K562 (cell line): ENCODE measurements around the gene CMPK1. TPM values are rescaled to one million over a fixed set of nuclear protein-coding genes. Genes with fewer than 3 reads are reported as not detected.

Experiments used
- ATAC-seq: fragments of 200-7000 bp; cut with Tn5 transposase; 3 replicates; pipeline ENCODE4 v1.9.1; 2020; ENCODE audit warnings: moderate library complexity
- BruUV-seq: library from RNA; stranded (reverse); fragments of 400-500 nt; replicated peaks from 2 replicates; lab custom pipeline; 2021; lab: Mats Ljungman, UMichigan
- CTCF ChIA-PET: fragments of 300-600 bp; formaldehyde crosslinking; extraction: SDS; loops from one replicate; lab custom pipeline; 2021; ENCODE audit warnings: low intra/inter-chr PET ratio; lab: Yijun Ruan, JAX
- POLR2A ChIA-PET: fragments of 300-600, 350-650 bp; sonication (Branson Sonifier 250); formaldehyde crosslinking; extraction: SDS; loops from one replicate; lab custom pipeline; 2021; ENCODE audit warnings: antibody characterized with exemption, inconsistent platforms; lab: Yijun Ruan, JAX
- DNase-seq, 4 experiments: peaks; one replicate each; pipeline versions ENCODE4 v3.0.0 to v3.0.0-alpha.2; 2011 to 2018; ENCODE audit warnings: low spot score in 3 of 4, mixed read lengths in 3 of 4; ENCODE audit errors: extremely low read depth in 1 of 4
- FAIRE-seq: peaks from 2 replicates; lab custom pipeline; 2011; peaks lifted over from hg19 to GRCh38; lab: Jason Lieb, UNC
- H2AFZ ChIP-seq: 2 replicates; pipeline ENCODE4 v1.6.0; 2011; ENCODE audit warnings: low read depth, low read length, control low read depth, inconsistent platforms
- H3K27ac ChIP-seq: fragments of 200-600 bp; 3 replicates; pipeline ENCODE4 v1.8.0; 2011; ENCODE audit warnings: low read depth, mild to moderate bottlenecking, control low read depth, inconsistent platforms, low read length, moderate library complexity, mixed read lengths; ENCODE audit errors: extremely low read depth
- H3K27me3 ChIP-seq, 2 experiments: fragments of 300-600 bp in 1 of 2; 2 replicates in 1 of 2; 3 replicates in 1 of 2; pipeline versions ENCODE4 v1.6.0 to v1.8.0; 2011; ENCODE audit warnings: inconsistent platforms in 2 of 2, low read length in 2 of 2, mild to moderate bottlenecking in 1 of 2, mixed read lengths in 1 of 2, moderate library complexity in 1 of 2; ENCODE audit not compliant: control insufficient read depth in 2 of 2, insufficient read depth in 2 of 2
- H3K36me3 ChIP-seq: fragments of 300-600 bp; 3 replicates; pipeline ENCODE4 v1.8.0; 2011; ENCODE audit warnings: mild to moderate bottlenecking, low read length, inconsistent platforms; ENCODE audit not compliant: control insufficient read depth, insufficient read depth
- H3K4me1 ChIP-seq, 2 experiments: fragments of 200-600 bp in 1 of 2; replicated peaks in 1 of 2; 2 replicates in 1 of 2; 3 replicates in 1 of 2; pipeline versions ENCODE4 v1.5.1 to v1.8.0; 2011; ENCODE audit warnings: inconsistent platforms in 2 of 2, low read length in 2 of 2, mild to moderate bottlenecking in 1 of 2, mixed read lengths in 1 of 2, moderate library complexity in 1 of 2; ENCODE audit not compliant: control insufficient read depth in 2 of 2, insufficient read depth in 2 of 2
- H3K4me2 ChIP-seq: 2 replicates; pipeline ENCODE4 v1.6.1; 2011; ENCODE audit warnings: low read length, control low read depth, inconsistent platforms, mixed read lengths; ENCODE audit not compliant: insufficient read depth
- H3K4me3 ChIP-seq: fragments of 200-600 bp; sonication (generic), shearing (Covaris generic); 2 replicates; pipeline ENCODE4 v1.5.1; 2016; ENCODE audit warnings: control low read depth, inconsistent platforms
- H3K79me2 ChIP-seq: fragments of 200-600 bp; 3 replicates; pipeline ENCODE4 v1.8.0; 2011; ENCODE audit warnings: low read length, inconsistent platforms; ENCODE audit not compliant: control insufficient read depth, insufficient read depth
- H3K9ac ChIP-seq, 2 experiments: 2 replicates each; pipeline versions ENCODE4 v1.6.0 to v1.6.1; 2011; ENCODE audit warnings: low read depth in 2 of 2, low read length in 2 of 2, control low read depth in 1 of 2, inconsistent platforms in 1 of 2, mild to moderate bottlenecking in 1 of 2, mixed read lengths in 1 of 2; ENCODE audit not compliant: insufficient read depth in 1 of 2
- H3K9me1 ChIP-seq: one replicate; pipeline ENCODE4 v1.6.0; 2011; ENCODE audit warnings: inconsistent platforms, mild to moderate bottlenecking, low read length, moderate library complexity; ENCODE audit not compliant: control insufficient read depth, insufficient read depth
- H3K9me3 ChIP-seq: replicated peaks from 2 replicates; pipeline ENCODE4 v1.5.1; 2011; ENCODE audit warnings: low read depth, low read length, inconsistent platforms; ENCODE audit not compliant: control insufficient read depth, insufficient read depth
- H4K20me1 ChIP-seq: replicated peaks from 2 replicates; pipeline ENCODE4 v1.6.1; 2011; ENCODE audit warnings: low read length, inconsistent platforms, mixed read lengths; ENCODE audit not compliant: control insufficient read depth, insufficient read depth
- ADNP ChIP-seq: fragments of 200-800 bp; sonication (Bioruptor generic); IDR thresholded peaks from 2 replicates; pipeline ENCODE4 v1.6.1; 2016; ENCODE audit warnings: missing genetic modification characterization, missing compliant biosample characterization
- CEBPG ChIP-seq, 3 experiments: fragments of 200-800 bp in 1 of 3; sonication (Bioruptor generic) in 1 of 3; sonication (generic) in 1 of 3; formaldehyde crosslinking in 1 of 3; IDR thresholded peaks in 2 of 3; conservative IDR thresholded peaks in 1 of 3; 2 replicates each; pipeline versions ENCODE4 v1.6.1 to v1.8.0; 2016 to 2022; ENCODE audit warnings: missing compliant biosample characterization in 2 of 3, missing genetic modification characterization in 2 of 3, mild to moderate bottlenecking in 1 of 3, missing genetic modification reagents in 1 of 3
- PHF21A ChIP-seq: fragments of 450-650 bp; IDR thresholded peaks from 2 replicates; pipeline ENCODE4 v1.6.1; 2017; ENCODE audit warnings: low read depth, borderline replicate concordance
- POLR2AphosphoS5 ChIP-seq: IDR thresholded peaks from 2 replicates; pipeline ENCODE4 v1.6.1; 2011; ENCODE audit warnings: mild to moderate bottlenecking, low read depth, low read length, moderate library complexity; ENCODE audit not compliant: control insufficient read depth, insufficient read depth
- PRMT5 ChIP-seq: sonication (generic); formaldehyde crosslinking; IDR thresholded peaks from 2 replicates; pipeline ENCODE4 v1.5.0; 2020; ENCODE audit warnings: missing genetic modification reagents
- RAD21 ChIP-seq, 2 experiments: fragments of 250-450 bp in 1 of 2; fragments of 450-650 bp in 1 of 2; sonication (Bioruptor Pico) in 1 of 2; formaldehyde crosslinking in 1 of 2; IDR thresholded peaks in 1 of 2; conservative IDR thresholded peaks in 1 of 2; 2 replicates each; pipeline versions ENCODE4 v1.4.0 to v1.8.0; 2020 to 2022; ENCODE audit warnings: mild to moderate bottlenecking in 2 of 2, moderate library complexity in 1 of 2
- SMARCA4 ChIP-seq: fragments of 450-650 bp; IDR thresholded peaks from 2 replicates; pipeline ENCODE4 v1.6.1; 2016
- SMARCB1 ChIP-seq: IDR thresholded peaks from 2 replicates; pipeline ENCODE4 v1.6.1; 2011; ENCODE audit warnings: improper control_type of control experiment, low read depth; ENCODE audit not compliant: insufficient read length
- TAF9B ChIP-seq: fragments of 450-650 bp; IDR thresholded peaks from 2 replicates; pipeline ENCODE4 v1.6.1; 2018; ENCODE audit warnings: mild to moderate bottlenecking; ENCODE audit not compliant: partially characterized antibody
- ZNF316 ChIP-seq: fragments of 450-650 bp; IDR thresholded peaks from 2 replicates; pipeline ENCODE4 v1.6.1; 2016
- ZNF436 ChIP-seq: fragments of 250-450, 450-650 bp; sonication (Bioruptor Pico); formaldehyde crosslinking; IDR thresholded peaks from 2 replicates; pipeline ENCODE4 v1.7.0; 2020; ENCODE audit warnings: mild to moderate bottlenecking
- ZNF444 ChIP-seq: fragments of 250-450 bp; sonication (Bioruptor Pico); IDR thresholded peaks from 2 replicates; pipeline ENCODE4 v1.4.0; 2020; ENCODE audit warnings: mild to moderate bottlenecking, moderate library complexity
- ZNF445 ChIP-seq: fragments of 250-450 bp; sonication (Bioruptor Pico); IDR thresholded peaks from 2 replicates; pipeline ENCODE4 v1.4.0; 2020; ENCODE audit warnings: low read depth, mild to moderate bottlenecking, moderate library complexity
- ZNF79 ChIP-seq: fragments of 250-450 bp; sonication (Bioruptor Pico); IDR thresholded peaks from 2 replicates; pipeline ENCODE4 v1.4.0; 2020; ENCODE audit warnings: low read depth, mild to moderate bottlenecking, moderate library complexity
- ZSCAN29 ChIP-seq: fragments of 450-650 bp; IDR thresholded peaks from 2 replicates; pipeline ENCODE4 v1.6.1; 2017
- WGBS: fragments of 100-300 bp; shearing (Covaris generic); methylation state at CpG from one replicate; pipeline ENCODE4 v1.1.6; 2016; ENCODE audit warnings: low coverage, mixed read lengths; ENCODE audit not compliant: insufficient coverage; ENCODE audit errors: missing lambda C conversion rate; 5-methylcytosine and 5-hydroxymethylcytosine counted together
- in situ Hi-C: fragments of 300-500 bp; cut with MboI; formaldehyde crosslinking; loops from 4 replicates; pipeline ENCODE4 v1.15.0; 2018; ENCODE audit warnings: inconsistent platforms, mixed read lengths
- intact Hi-C: fragments of 100-400 bp; cut with micrococcal nuclease; formaldehyde crosslinking; loops from 2 replicates; pipeline ENCODE4 v1.14.2; 2022
- polyA plus RNA-seq, 8 experiments: library from polyadenylated mRNA; depleted of rRNA in 4 of 8; stranded (reverse) in 5 of 8; unstranded in 3 of 8; fragments of >200 nt; fragmentation: Nextera tagmentation in 2 of 8; fragmentation: Illumina TruSeq in 1 of 8; extraction: Ambion mirVana in 2 of 8; extraction: Trizol in 1 of 8; gene quantifications; 2 replicates each; pipeline versions ENCODE4 v1.2.1 to v1.2.3, GENCODE V29; 2011 to 2014; ENCODE audit warnings: inconsistent platforms in 1 of 8, missing spikeins in 1 of 8
- total RNA-seq, 7 experiments: library from RNA; depleted of rRNA in 6 of 7; stranded (reverse); fragments of >200 nt in 6 of 7; fragmentation: Illumina TruSeq in 2 of 7; extraction: Trizol in 2 of 7; gene quantifications; 2 replicates each; pipeline versions ENCODE4 v1.2.1 to v1.2.3, GENCODE V29; 2011 to 2021; ENCODE audit warnings: low replicate concordance in 1 of 7
- TF ChIP-seq, protein P1 (sequence below): fragments of 250-450 bp; sonication (Bioruptor Pico); IDR thresholded peaks from 2 replicates; pipeline ENCODE4 v1.8.0; 2021; ENCODE audit warnings: mild to moderate bottlenecking, moderate library complexity
- TF ChIP-seq, protein P2 (sequence below): fragments of 450-650 bp; IDR thresholded peaks from 2 replicates; pipeline ENCODE4 v1.6.1; 2016; ENCODE audit warnings: low read depth, mild to moderate bottlenecking, moderate library complexity
- TF ChIP-seq, protein P3 (sequence below): fragments of 250-450 bp; sonication (Bioruptor Pico); IDR thresholded peaks from 2 replicates; pipeline ENCODE4 v1.8.0; 2021; ENCODE audit warnings: borderline replicate concordance, mild to moderate bottlenecking, moderate library complexity; ENCODE audit not compliant: poor library complexity, severe bottlenecking
- TF ChIP-seq, protein P4 (sequence below): fragments of 450-650 bp; IDR thresholded peaks from 2 replicates; pipeline ENCODE4 v1.6.1; 2016; ENCODE audit warnings: borderline replicate concordance

CMPK1 gene
- total and polyA plus RNA-seq, 9 of the 15 experiments (the other 6 are each of a cell fraction or from before 2014, with no cell fraction given) = 54.5 to 197 (median 116) TPM

GRCh38 chr1:47351305-47351704 lies 17.7 kb downstream of the CMPK1 start:
- DNase-seq (peak in 1 of 4 experiments; percentile 41), FAIRE-seq (no peak), ATAC-seq (peak; percentile 75)
- ChIA-PET CTCF (no interaction called here), POLR2A (interaction anchor here (1.0 to 2.0 kb wide), 9 partner anchors 9 to 37 kb away, joined by 3 to 9 read pairs (median 6); partner anchors contain the start of genes CMPK1 and STIL)
- peaks cover 94% of the 10 kb centered on the region for H3K79me2 ChIP-seq
- H3K27me3 ChIP-seq = no peaks in the 10 kb centered on the region
- BruUV-seq = no TSS peak
- intact Hi-C loops = no loop called here
- no peaks in the 10 kb centered on the region for H3K9me3 ChIP-seq
- H3K4me1 ChIP-seq = peaks cover 5 to 7% of the 10 kb centered on the region in 2 experiments; a peak in 3 of 5 replicates
- H2AFZ ChIP-seq = no peak overlapping the region
- peaks cover 36% of the 10 kb centered on the region; the same call in 2 of the 3 replicates for H3K36me3 ChIP-seq
- H3K27ac ChIP-seq = peak overlapping the region; percentile 11; the same call in 2 of the 3 replicates
- in situ Hi-C loops = no loop called here
- no peak overlapping the region for H3K4me3 ChIP-seq
- H3K4me2 ChIP-seq = no peak overlapping the region
- 88% methylated on average over 2 of the region's 2 CpGs for WGBS
- H4K20me1 ChIP-seq = no peaks in the 10 kb centered on the region
- H3K9me1 ChIP-seq = no peaks in the 10 kb centered on the region
- 0 out of 4 replicates have a peak overlapping the region, but pooled peaks of 1 of the 2 experiments have one; percentile 13 for H3K9ac ChIP-seq
- TF ChIP-seq, protein P1, sequence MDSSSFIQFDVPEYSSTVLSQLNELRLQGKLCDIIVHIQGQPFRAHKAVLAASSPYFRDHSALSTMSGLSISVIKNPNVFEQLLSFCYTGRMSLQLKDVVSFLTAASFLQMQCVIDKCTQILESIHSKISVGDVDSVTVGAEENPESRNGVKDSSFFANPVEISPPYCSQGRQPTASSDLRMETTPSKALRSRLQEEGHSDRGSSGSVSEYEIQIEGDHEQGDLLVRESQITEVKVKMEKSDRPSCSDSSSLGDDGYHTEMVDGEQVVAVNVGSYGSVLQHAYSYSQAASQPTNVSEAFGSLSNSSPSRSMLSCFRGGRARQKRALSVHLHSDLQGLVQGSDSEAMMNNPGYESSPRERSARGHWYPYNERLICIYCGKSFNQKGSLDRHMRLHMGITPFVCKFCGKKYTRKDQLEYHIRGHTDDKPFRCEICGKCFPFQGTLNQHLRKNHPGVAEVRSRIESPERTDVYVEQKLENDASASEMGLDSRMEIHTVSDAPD (CRISPR knock-in tag) = no peak
- TF ChIP-seq RAD21 (CRISPR knock-in tag; conservative IDR thresholded peaks at IDR 0.05 in 1 of 2, IDR thresholded peaks at IDR 0.05 in 1 of 2) = no peak
- no peak for TF ChIP-seq TAF9B
- TF ChIP-seq ADNP (tag) = no peak
- no peak for TF ChIP-seq ZNF444
- no peak for TF ChIP-seq CEBPG (CRISPR knock-in tag; IDR thresholded peaks at IDR 0.05)
- no peak for TF ChIP-seq CEBPG (tag; conservative IDR thresholded peaks at IDR 0.05 in 1 of 2, IDR thresholded peaks at IDR 0.05 in 1 of 2)
- no peak for TF ChIP-seq PHF21A
- TF ChIP-seq ZSCAN29 = no peak
- TF ChIP-seq PRMT5 (CRISPR knock-in tag) = no peak
- TF ChIP-seq, protein P2, sequence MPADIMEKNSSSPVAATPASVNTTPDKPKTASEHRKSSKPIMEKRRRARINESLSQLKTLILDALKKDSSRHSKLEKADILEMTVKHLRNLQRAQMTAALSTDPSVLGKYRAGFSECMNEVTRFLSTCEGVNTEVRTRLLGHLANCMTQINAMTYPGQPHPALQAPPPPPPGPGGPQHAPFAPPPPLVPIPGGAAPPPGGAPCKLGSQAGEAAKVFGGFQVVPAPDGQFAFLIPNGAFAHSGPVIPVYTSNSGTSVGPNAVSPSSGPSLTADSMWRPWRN = no peak
- TF ChIP-seq ZNF79 (CRISPR knock-in tag) = no peak
- TF ChIP-seq, protein P3, sequence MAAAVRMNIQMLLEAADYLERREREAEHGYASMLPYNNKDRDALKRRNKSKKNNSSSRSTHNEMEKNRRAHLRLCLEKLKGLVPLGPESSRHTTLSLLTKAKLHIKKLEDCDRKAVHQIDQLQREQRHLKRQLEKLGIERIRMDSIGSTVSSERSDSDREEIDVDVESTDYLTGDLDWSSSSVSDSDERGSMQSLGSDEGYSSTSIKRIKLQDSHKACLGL = no peak
- TF ChIP-seq, protein P4, sequence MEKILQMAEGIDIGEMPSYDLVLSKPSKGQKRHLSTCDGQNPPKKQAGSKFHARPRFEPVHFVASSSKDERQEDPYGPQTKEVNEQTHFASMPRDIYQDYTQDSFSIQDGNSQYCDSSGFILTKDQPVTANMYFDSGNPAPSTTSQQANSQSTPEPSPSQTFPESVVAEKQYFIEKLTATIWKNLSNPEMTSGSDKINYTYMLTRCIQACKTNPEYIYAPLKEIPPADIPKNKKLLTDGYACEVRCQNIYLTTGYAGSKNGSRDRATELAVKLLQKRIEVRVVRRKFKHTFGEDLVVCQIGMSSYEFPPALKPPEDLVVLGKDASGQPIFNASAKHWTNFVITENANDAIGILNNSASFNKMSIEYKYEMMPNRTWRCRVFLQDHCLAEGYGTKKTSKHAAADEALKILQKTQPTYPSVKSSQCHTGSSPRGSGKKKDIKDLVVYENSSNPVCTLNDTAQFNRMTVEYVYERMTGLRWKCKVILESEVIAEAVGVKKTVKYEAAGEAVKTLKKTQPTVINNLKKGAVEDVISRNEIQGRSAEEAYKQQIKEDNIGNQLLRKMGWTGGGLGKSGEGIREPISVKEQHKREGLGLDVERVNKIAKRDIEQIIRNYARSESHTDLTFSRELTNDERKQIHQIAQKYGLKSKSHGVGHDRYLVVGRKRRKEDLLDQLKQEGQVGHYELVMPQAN = no peak
- TF ChIP-seq SMARCA4 = peak; percentile 62; the same call in 1 of the 2 replicates
- no peak for TF ChIP-seq ZNF436 (CRISPR knock-in tag)
- peak; percentile 97 for TF ChIP-seq ZNF316
- TF ChIP-seq POLR2AphosphoS5 = no peak
- TF ChIP-seq SMARCB1 = no peak
- no peak for TF ChIP-seq ZNF445 (CRISPR knock-in tag)
